ENCODE measurements around the gene POLA1. TPM values are rescaled to one million over a fixed set of nuclear protein-coding genes. Genes with fewer than 3 reads are reported as not detected.
A peak's percentile ranks its signal among the peaks of the same experiment; 100 is the strongest.
"Not testable (repeated sequence)": the region's sequence is repeated elsewhere in the genome, so short reads cannot be mapped to it uniquely, and the experiment has no call there.

POLA1 gene
- total RNA-seq, 1 donor: 12.9 TPM

DNA sequence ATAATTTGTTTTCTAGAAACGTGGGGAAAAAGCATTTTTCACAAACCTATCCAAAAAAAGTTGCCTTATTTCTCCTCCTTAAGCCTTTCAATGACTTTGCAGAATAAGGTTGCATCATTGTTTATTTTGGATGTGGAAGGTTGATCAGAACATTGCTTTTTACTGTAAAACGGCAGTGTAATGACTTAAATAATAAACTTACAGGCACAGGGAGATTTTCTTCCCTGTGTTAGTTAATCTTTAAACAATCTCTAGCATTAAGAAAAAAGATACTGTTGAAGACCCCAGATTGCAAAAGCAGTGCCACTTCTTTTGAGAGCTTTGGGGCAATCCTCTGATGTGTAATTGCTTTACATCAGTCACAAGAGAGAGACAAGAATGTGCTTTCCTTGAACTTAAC, 168.6 kb downstream of the POLA1 start:
- DNase-seq (ENCODE audit: low read depth in 2 of 3, low spot score in 2 of 3): no peak

DNA sequence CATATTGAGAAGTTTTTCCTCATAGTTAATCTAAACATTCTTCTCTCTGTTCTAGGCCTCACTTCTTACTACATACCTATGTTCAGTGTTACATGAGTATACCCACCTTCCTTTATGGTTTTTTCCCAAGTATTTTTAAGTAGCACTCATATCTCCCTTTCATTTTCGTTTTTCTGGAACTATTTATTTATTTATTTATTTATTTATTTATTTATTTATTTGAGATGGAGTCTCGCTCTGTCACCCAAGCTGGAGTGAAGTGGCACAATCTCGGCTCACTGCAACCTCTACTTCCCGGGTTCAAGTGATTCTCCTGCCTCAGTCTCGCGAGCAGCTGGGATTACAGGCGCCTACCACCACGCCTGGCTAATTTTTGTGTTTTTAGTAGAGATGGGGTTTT, 170.1 kb downstream of the POLA1 start:
- DNase-seq (ENCODE audit: low read depth in 2 of 3, low spot score in 2 of 3): not testable (repeated sequence)

DNA sequence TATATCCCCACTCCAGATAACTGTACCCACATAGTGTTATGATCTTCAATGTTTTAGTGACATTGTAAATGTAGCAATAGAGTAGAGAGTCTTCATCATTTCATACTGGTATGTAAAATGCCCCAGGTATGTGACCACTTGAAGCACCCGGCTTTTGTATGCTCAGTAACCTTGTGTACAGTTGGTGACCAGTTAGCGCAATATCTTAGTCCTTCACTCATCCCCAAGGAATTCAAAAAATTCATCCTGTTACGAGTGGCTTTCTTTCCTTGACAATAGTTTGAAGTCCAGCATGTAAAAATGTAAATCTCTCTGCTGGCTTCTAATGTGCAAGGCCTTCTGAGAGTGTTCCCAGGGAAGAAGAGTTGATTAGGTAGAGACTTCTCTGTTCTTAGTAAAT, 176.4 kb downstream of the POLA1 start:
- DNase-seq (ENCODE audit: low read depth in 2 of 3, low spot score in 2 of 3): no peak

DNA sequence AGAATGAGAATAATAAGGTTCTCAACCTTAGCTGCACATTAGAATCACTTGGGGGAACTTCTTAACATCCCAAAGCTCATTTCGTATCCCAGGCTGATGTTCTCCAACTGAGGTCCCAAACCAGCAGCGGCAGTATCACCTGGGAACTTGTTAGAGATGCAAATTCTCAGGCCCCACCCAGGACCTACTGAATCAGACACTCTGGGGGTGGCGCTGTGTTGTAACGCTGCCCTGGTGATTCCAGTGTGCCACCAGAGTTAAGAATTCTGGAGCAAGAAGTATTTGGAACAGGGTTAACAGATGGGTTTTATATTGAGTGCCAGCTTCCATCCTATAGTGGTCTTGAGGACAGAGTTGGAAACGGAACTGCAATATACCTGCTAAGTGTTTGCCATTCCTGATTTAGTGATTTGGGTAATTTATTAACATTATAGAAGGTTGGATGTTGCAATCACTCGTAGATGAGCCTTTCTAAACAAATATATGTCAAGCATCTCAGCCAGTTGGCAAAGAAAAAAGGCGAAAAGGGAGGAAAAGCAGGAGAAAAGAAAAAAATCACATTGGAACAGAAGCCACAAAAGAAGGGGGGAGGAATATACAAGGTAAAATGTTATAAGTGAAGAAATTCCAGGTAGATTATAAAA, 181.0 kb downstream of the POLA1 start:
- DNase-seq (ENCODE audit: low read depth in 2 of 3, low spot score in 2 of 3): no peak

DNA sequence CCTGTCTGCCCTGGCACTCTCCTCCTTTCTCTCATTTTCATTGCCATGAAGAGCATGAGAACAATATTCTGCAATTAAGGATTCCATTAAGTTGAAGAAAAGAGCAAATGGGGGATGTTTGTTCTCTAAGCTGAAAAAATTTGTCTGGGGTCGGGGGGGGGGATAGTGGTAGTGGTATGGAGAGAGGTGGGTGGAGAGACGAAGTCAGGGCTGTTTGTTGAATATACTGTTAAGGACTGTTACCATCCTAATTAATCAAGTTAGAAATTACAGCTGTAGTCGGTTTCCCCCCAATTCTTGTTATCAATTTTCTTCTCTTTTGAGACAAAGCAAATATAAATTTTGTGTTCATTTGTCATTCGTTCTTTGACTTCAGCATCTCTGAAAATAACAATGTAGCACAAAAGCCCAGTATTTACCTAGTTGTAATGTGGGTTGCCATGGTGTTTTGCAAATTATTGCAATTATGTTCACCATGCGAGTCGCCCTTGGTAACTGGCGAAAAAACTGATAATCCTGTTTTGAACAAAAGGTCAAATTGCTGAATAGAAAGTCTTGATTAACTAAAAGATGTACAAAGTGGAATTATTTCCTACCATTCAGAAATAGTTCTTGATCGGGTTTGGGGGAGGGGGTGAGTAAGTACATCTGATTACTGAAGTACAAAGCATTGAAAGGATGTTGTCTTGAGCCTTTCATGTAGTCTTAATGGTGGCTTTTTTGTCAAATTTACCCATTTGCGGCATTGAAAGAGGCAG, 183.0 kb downstream of the POLA1 start:
- no peak for DNase-seq (ENCODE audit: low read depth in 2 of 3, low spot score in 2 of 3)

DNA sequence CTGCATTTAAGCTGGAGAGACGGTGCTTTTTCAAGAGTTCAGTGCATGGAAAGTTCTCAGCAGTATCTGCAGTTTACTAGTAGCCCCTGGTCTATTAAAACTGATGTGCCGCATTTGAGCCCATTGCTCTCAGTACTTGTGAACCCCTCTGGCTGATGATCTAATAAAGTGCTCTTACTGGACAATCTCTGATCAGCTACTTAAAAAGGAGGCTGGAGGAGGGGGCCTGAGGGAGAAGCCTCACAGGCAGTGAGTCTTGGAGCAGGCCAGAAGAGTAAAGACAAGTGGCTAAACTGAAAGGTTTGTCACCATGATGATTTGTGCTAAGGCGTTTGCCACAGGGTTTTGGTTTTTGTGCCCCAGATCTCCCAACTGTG, 183.6 kb downstream of the POLA1 start:
- no peak for DNase-seq (ENCODE audit: low read depth in 2 of 3, low spot score in 2 of 3)

DNA sequence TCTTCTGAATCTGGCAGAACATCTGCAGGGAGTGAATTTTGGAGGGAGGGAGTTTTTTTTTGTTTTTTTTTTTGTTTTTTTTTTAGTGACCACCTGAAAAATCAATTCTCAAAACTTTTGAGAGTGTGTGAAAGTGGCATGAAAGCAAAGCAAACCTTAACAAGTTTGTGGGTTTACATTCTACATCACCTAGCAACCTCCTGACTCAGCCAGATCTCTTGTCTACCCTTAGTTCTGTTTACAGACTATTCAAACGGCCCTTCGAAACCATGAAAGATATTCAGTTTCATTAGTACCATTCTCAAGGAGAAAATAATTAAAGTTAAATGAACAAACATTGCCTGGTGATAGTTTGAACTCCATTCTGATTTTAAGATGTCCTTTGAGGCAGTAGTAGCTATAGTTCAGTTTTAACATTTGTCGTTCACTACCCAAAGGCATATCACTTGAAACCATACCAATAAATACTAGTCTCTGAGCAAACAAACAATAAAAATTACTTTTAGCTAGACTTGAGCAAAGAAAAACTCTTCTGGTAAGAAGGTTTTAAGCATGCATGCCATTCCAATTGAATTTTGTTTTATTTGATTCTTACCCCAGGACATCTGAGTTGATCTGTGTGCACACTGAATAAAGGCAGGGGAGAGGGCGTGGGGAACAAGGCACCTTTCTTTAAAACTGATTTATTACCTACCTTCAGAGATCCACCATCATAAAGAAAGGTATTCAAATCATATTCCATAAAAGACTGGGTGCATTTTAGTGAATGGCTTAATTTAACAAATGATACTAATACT, 184.3 kb downstream of the POLA1 start:
- no peak for DNase-seq (ENCODE audit: low read depth in 2 of 3, low spot score in 2 of 3)

DNA sequence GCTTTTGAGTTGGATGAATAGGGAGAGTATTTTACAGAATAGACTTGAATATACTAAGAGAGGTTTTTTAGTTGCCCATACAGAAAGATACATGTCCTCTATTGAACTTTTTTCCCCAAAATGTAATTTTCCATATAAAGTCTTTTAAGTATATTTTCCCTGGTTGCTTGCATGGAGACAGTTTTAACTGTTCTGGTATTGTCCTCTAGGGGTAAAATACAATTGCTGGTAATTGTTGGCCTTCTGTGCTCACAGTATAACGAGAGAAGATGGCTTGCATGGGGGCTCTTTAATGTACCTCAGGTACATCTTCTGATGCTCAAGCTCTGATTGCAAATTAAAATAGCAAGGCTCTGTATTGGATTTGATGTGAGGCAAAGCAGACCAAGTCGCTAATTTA, 186.0 kb downstream of the POLA1 start:
- DNase-seq (ENCODE audit: low read depth in 2 of 3, low spot score in 2 of 3): no peak

DNA sequence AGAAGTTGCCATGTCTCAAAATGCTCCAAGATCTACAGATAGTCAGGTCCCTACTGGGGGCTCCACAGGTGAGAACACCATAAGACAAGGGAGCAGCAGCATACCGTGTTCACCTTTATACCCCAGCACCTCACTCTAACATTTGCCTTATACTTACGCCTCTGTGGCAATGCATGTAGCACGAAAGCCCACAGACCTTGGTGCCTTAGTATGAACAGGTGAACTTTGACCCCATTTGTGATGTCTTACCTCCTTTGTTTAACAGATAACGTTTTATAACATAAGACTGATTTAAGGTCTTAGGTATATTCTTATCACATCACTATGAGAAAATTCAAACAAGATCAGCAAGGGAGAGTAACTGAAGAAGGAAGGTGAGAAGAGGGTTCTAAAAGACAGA, 193.2 kb downstream of the POLA1 start:
- no peak for DNase-seq (ENCODE audit: low read depth in 2 of 3, low spot score in 2 of 3)

DNA sequence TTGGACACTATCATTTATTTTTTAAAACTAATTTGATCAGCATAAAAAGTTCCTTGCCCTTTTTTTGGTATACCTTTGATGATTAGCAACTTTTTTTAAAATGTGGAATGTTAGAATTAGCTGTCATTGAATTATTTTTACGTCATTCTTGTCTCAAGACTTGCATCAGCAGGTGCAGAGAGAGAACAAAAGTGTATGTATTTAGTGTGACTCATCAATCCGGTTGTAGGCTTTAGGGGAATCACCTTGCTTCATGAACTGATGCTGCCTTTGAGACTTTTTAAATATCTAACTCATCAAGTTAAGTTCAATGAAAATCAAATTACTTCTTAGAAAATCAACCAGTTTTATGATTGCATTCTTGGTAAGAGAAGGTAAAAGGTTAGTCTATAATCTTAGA, 197.0 kb downstream of the POLA1 start:
- DNase-seq (ENCODE audit: low read depth in 2 of 3, low spot score in 2 of 3): no peak

DNA sequence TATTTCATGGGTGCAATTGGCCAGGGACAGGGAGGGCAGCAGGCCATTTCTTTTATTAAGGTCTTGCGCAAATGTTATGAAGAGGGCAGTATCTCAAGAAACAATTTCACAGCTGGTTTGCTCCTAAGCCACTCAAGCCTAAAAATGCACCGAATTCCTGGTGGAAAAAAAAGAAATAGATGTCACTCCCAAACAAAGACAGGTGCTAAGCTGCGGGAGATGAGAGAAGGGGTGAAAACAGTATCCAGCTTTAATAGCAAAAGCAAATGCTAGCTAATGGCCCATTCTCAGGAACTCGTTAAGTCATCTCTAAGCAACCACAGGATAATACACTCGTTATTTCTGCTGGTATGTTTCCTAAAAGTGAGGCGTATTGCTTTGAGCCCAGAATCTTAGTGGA, 205.7 kb downstream of the POLA1 start:
- no peak for DNase-seq (ENCODE audit: low read depth in 2 of 3, low spot score in 2 of 3)

DNA sequence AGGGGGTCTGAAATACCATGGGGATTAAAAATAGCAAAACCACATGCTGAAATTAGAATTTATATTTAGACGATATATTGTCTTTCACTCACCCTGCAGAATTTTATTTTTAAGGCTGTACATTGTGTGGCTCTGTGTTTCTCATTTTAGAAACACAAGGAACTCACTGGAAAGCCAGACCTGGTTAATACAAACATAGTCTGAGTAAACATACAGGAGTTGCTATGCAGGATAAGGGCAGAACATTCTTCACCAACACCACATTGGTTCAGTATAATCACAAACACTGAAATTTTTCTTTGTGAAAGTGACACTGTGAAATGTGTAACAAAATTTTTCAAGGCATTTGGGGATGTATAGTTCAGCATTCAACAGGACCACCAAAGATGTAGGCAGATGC, 206.5 kb downstream of the POLA1 start:
- no peak for DNase-seq (ENCODE audit: low read depth in 2 of 3, low spot score in 2 of 3)

DNA sequence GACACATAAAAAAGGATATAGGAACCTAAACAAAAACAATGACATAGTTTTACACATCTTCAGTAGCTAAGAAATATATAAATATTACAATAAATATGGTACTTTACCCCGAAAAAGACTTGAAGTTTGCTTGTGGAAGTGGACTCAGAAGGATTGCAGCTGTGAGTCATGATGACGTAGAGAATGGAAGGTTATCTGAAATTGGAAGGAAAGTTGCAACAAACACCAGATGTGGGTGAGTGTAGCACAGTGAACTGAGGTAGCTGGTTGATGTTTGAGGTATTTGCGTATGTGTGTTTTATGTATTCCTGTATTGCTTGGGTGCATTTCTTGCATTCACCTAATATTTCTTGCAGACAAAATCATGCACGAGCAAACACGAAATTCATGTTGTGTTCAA, 209.1 kb downstream of the POLA1 start:
- no peak for DNase-seq (ENCODE audit: low read depth in 2 of 3, low spot score in 2 of 3)

DNA sequence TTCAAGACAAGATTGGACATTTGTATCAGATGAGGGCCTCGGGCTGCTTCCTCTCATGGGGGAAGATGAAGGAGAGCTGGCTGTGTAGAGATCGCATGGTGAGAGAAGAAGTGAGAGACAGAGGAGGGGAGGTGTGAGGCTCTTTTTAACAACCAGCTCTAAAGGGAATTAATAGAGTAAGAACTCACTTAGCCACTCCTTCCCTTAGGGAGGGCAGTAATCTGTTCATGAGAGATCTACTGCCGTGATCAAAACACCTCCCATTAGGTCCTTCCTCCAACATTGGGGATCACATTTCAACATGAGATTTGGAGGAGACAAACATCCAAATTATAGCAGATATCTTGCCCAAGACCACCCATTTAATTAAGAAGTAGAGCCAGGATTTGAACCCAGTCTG, 225.0 kb downstream of the POLA1 start:
- no peak for DNase-seq (ENCODE audit: low read depth in 2 of 3, low spot score in 2 of 3)

DNA sequence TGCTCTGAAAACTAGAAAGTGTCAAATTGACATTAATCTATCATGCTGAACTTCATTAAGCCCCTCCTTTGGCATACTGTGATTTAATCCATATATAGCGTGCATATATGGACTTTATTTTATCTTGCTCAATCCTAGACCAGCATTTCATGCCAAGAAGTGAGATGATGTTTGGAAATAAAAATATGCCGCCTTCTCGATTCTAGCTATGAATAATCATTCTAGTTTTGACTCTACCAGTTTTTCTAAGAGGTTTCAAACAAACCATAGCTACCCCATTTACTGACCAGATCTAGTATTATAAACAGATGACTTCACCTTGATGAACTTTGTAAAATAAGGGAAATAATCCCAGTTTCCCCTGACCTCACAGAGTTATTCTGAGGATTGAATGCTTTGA, 227.1 kb downstream of the POLA1 start:
- DNase-seq (ENCODE audit: low read depth in 2 of 3, low spot score in 2 of 3): no peak

DNA sequence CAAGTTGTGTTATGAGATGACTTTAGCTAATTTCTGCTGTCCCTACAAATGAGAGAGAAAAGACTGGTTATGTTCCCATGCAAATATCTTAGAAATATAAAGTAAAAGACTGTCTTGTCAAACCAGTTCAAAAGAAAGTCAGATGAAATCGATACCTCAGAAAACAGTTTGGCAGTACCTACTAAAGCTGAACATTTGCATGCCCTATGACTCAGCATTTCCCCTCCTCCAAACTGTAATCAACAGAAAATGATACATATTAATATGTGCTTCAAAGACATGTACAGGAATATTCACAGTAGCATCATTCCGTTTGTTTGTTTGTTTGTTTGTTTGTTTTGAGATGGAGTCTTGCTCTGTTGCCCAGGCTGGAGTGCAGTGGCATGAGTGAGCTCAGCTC, 231.7 kb downstream of the POLA1 start:
- peak in 1 of 3 donors; percentile 0 for DNase-seq (ENCODE audit: low read depth in 2 of 3, low spot score in 2 of 3)

DNA sequence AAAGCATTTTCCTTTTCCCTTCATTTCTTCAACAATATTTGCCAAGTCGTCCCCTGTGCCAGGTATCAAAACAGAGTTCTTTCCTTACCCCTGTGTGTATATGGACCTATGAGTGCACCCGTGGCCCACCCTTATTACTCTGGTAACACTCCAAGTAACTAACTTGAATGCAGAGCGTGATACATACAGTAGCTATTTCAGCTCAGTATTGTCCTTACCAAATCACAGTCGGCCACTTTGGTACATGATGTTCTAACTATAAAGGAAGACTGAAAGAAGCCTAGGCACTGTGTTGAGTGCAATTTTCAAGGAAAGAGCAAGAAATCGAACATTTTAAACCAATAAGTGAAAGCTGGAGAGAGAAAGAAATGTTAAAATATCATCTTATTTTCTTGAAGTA, 233.7 kb downstream of the POLA1 start:
- no peak for DNase-seq (ENCODE audit: low read depth in 2 of 3, low spot score in 2 of 3)

DNA sequence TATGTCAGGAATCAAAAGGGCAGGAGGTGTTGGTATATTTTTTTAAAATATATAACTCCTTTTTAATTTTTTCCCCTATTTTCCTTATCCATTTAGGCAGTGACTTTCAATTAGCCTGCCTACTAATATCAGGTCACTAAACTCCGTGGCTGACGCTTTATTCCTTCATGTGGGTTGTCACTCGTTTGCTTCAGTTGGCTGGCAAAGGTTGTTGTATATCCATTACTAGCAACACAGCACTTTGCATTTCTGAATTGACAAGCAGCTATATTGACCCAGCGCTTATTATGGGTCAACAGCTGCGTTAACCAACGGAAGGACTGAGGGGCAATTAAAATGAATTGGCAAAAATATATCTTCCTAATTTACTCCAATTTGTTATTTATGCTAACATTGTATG, 234.4 kb downstream of the POLA1 start:
- no peak for DNase-seq (ENCODE audit: low read depth in 2 of 3, low spot score in 2 of 3)

DNA sequence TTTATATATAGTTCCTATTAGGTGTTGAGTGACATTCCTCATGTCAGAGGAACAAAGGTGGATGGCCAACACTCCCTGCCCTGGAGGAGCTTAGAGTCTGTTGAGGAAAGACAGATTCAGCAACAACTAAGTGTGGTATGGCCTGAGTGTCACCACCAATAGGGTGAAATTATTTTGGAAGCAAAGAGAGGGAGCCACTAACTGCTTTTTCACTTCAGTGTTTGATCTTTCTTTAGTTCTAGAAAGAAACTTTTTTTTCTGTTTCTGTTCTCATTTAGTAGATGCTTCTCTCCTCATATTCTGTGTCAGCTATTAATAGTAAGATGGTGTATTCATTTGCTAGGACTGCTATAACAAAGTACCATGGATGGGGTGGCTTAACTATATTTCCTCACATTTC, 240.6 kb downstream of the POLA1 start:
- no peak for DNase-seq (ENCODE audit: low read depth in 2 of 3, low spot score in 2 of 3)

DNA sequence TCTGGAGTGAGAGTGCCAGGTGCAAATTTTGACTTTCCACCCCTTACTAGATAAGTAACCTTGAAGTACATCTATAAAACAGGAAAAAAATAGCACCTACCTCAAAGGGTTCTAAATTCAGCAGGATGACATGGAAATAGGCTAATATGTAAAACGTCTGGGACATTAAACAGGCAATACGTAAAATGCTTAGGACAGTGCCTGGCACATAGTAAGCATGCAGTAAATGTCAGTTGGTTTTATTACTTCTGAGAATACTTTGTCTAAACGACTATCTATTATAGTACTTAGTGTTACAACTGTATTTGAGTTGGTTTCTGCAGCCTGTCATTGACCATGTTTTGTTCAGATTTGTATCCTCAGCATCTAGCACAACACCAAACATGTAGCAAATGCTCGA, 251.3 kb downstream of the POLA1 start:
- no peak for DNase-seq (ENCODE audit: low read depth in 2 of 3, low spot score in 2 of 3)

DNA sequence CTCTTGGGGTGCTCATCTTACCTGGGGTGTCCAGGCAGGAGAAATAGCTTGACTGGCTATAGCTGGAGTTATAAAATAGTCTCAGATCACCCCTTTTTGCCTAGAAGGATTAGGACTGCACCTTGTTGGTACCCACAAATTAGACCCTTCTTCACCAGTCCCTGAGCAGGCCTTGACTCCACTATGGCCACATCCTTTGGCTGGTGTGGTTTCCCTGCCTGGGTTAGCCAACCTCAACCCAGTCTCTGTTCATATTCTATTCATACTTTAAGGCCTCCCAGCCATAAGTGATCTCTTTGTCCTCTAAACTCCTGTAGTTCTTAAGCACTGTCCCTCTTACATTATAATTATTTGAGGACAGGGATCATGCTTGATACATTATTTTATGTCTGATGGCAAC, 252.7 kb downstream of the POLA1 start:
- no peak for DNase-seq (ENCODE audit: low read depth in 2 of 3, low spot score in 2 of 3)

DNA sequence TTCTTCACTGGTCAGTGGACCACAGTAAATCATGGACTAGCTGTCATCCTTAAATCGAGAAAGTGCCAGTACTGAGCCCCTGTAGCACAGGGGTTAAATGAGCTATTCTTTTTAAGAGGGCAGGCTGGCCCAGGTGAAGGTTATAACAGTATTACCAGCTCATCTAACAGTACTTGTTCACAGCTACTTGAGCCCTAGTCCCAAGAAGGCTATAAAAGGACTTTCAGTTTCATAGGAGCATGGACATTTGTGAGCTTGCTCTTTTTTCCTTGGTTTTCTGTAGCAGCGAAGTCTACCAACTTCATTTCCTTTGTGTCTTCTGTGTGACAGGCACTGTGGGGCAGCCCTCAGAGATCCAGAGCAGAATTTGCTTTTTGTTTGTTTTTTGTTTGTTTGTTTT, 261.0 kb downstream of the POLA1 start:
- DNase-seq (ENCODE audit: low read depth in 2 of 3, low spot score in 2 of 3): no peak
